H54 (cell line): Measurements from ENCODE around the gene TRO.

Source experiments
- DNase-seq: peaks from one replicate; pipeline ENCODE4 v3.0.0; 2011; ENCODE audit warnings: low spot score, mixed read lengths; ENCODE audit not compliant: insufficient read length
- FAIRE-seq: peaks from 3 replicates; lab custom pipeline; 2011; peaks lifted over from hg19 to GRCh38; lab: Jason Lieb, UNC
- POLR2A ChIP-seq: IDR thresholded peaks from 2 replicates; pipeline ENCODE4 v1.6.1; 2011; ENCODE audit warnings: low read depth, mild to moderate bottlenecking, low read length

The TRO gene

GRCh38 chrX:54920610-54921426 is at the start of gene TRO:
TRO (plus strand) TSS chrX:54920824; CDS start chrX:54922247, 1,423 bp downstream.
- no peak for TF ChIP-seq POLR2A
- DNase-seq (no peak), FAIRE-seq (no peak)

GRCh38 chrX:54885740-54886139 is 34.9 kb upstream of the TRO start:
- DNase-seq = no peak
- TF ChIP-seq POLR2A = no peak
- no peak for FAIRE-seq

GRCh38 chrX:54891573-54891972 is 29.1 kb upstream of the TRO start:
- FAIRE-seq (no peak), DNase-seq (no peak)
- no peak for TF ChIP-seq POLR2A

GRCh38 chrX:54894159-54894558 is 26.5 kb upstream of the TRO start:
- DNase-seq (no peak), FAIRE-seq (no peak)
- no peak for TF ChIP-seq POLR2A

GRCh38 chrX:54909941-54910340 is 10.7 kb upstream of the TRO start:
- TF ChIP-seq POLR2A = no peak
- DNase-seq = no peak
- FAIRE-seq = no peak

- FAIRE-seq (no peak), DNase-seq (no peak)
- no peak for TF ChIP-seq POLR2A
Observed at GRCh38 chrX:54921427-54922021, 900 bp downstream of the TRO start.

DNA sequence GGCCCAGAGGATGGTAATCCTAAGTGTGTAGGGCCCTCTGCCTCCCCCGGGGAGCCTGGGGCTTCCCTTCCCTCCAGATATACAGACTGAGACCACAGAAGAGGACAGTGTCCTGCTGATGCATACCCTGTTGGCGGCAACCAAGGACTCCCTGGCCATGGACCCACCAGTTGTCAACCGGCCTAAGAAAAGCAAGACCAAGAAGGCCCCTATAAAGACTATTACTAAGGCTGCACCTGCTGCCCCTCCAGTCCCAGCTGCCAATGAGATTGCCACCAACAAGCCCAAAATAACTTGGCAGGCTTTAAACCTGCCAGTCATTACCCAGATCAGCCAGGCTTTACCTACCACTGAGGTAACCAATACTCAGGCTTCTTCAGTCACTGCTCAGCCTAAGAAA is 1.9 kb downstream of the TRO start:
- FAIRE-seq (no peak), DNase-seq (no peak)
- TF ChIP-seq POLR2A = no peak

- FAIRE-seq (no peak), DNase-seq (no peak)
- TF ChIP-seq POLR2A = no peak
Observed at GRCh38 chrX:54923376-54923775, 2.8 kb downstream of the TRO start.

GRCh38 chrX:54926978-54927377 is 6.4 kb downstream of the TRO start:
- TF ChIP-seq POLR2A = no peak
- no peak for DNase-seq
- FAIRE-seq = no peak

DNA sequence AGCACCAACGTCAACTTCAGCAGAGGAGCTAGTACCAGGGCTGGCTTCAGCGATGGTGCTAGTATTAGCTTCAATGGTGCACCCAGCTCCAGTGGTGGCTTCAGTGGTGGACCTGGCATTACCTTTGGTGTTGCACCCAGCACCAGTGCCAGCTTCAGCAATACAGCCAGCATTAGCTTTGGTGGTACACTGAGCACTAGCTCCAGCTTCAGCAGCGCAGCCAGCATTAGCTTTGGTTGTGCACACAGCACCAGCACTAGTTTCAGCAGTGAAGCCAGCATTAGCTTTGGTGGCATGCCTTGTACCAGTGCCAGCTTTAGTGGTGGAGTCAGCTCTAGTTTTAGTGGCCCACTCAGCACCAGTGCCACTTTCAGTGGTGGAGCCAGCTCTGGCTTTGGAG is 8.3 kb downstream of the TRO start:
- no peak for TF ChIP-seq POLR2A
- DNase-seq (no peak), FAIRE-seq (no peak)

DNA sequence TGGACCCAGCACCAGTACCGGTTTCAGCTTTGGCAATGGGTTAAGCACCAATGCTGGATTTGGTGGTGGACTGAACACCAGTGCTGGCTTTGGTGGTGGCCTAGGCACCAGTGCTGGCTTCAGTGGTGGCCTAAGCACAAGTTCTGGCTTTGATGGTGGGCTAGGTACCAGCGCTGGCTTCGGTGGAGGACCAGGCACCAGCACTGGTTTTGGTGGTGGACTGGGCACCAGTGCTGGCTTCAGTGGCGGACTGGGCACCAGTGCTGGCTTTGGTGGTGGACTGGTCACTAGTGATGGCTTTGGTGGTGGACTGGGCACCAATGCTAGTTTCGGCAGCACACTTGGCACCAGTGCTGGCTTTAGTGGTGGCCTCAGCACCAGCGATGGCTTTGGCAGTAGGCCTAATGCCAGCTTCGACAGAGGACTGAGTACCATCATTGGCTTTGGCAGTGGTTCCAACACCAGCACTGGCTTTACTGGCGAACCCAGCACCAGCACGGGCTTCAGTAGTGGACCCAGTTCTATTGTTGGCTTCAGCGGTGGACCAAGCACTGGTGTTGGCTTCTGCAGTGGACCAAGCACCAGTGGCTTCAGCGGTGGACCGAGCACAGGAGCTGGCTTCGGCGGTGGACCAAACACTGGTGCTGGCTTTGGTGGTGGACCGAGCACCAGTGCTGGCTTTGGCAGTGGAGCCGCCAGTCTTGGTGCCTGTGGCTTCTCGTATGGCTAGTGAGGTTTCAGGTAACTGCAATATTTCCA is 9.8 kb downstream of the TRO start:
- TF ChIP-seq POLR2A = no peak
- DNase-seq = no peak
- no peak for FAIRE-seq

DNA sequence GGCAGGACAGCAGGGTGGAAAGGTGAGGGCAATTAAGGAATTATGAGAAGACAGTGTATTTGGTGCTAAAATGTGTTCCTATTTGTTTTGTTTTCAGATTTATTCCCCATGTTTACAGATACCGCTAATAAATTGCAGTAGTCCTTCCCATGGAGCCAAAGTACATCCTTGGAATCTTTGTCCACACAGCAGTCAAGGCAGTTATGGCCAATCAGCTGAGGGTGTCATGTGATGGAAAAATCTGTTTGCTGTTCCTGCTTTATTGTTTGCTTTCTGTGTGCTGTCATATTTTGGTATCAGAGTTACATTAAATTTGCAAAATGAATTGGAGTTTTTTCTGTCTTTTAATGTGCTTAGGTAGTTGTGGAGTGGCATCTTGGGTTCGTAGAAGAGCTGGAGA is 10.5 kb downstream of the TRO start:
- no peak for TF ChIP-seq POLR2A
- DNase-seq = no peak
- FAIRE-seq = no peak

GRCh38 chrX:54933150-54933826 is 12.7 kb downstream of the TRO start:
- FAIRE-seq = no peak

GRCh38 chrX:54934058-54934457 is 13.4 kb downstream of the TRO start:
- no peak for FAIRE-seq

More at GRCh38 chrX:54933150-54933826, 12.7 kb downstream of the TRO start:
- no peak for DNase-seq
- TF ChIP-seq POLR2A = no peak

More at GRCh38 chrX:54934058-54934457, 13.4 kb downstream of the TRO start:
- DNase-seq = no peak
- TF ChIP-seq POLR2A = no peak
